WTC11 (cell line): Measurements from ENCODE around the gene PSENEN. TPM values are rescaled to one million over a fixed set of nuclear protein-coding genes. Genes with fewer than 3 reads are reported as not detected.

Experiments
- ATAC-seq: fragments of 200-7000 bp; cut with Tn5 transposase; 2 replicates; pipeline ENCODE4 v1.10.0; 2021; ENCODE audit warnings: mild to moderate bottlenecking, moderate library complexity
- CTCF ChIA-PET: fragments of 300-600 bp; sonication (Branson Sonifier 250); formaldehyde crosslinking; loops from one replicate; lab custom pipeline; 2021; ENCODE audit warnings: antibody characterized with exemption; lab: Charles Lee
- POLR2A ChIA-PET: fragments of 350-600 bp; sonication (Branson Sonifier 250); formaldehyde crosslinking; loops from one replicate; lab custom pipeline; 2021; ENCODE audit warnings: antibody characterized with exemption; lab: Charles Lee
- DNase-seq: peaks from one replicate; pipeline ENCODE4 v3.0.0; 2021; ENCODE audit warnings: low spot score
- H3K27ac Mint-ChIP-seq: 2 replicates; pipeline ENCODE4 v1.8.0; 2021; ENCODE audit warnings: mixed read lengths
- H3K27me3 Mint-ChIP-seq: 2 replicates; pipeline ENCODE4 v1.8.0; 2021; ENCODE audit warnings: low read depth, mild to moderate bottlenecking, moderate library complexity, mixed read lengths
- H3K36me3 Mint-ChIP-seq: 2 replicates; pipeline ENCODE4 v1.8.0; 2021; ENCODE audit warnings: mixed read lengths
- H3K4me1 Mint-ChIP-seq: 2 replicates; pipeline ENCODE4 v1.8.0; 2022; ENCODE audit warnings: mixed read lengths
- H3K4me3 Mint-ChIP-seq: 2 replicates; pipeline ENCODE4 v1.8.0; 2021; ENCODE audit warnings: mild to moderate bottlenecking, moderate library complexity, mixed read lengths
- H3K9me3 Mint-ChIP-seq: 2 replicates; pipeline ENCODE4 v1.8.0; 2021; ENCODE audit warnings: mixed read lengths
- ESRRA ChIP-seq: sonication (generic); formaldehyde crosslinking; IDR thresholded peaks from 2 replicates; pipeline ENCODE4 v1.8.1; 2022; ENCODE audit warnings: mild to moderate bottlenecking, missing genetic modification reagents, borderline replicate concordance
- NR1H2 ChIP-seq: sonication (generic); formaldehyde crosslinking; IDR thresholded peaks from 2 replicates; pipeline ENCODE4 v1.9.0; 2021; ENCODE audit warnings: mild to moderate bottlenecking, moderate library complexity, missing genetic modification reagents
- NR3C1 ChIP-seq: sonication (generic); formaldehyde crosslinking; conservative IDR thresholded peaks from 2 replicates; pipeline ENCODE4 v1.8.1; 2023; ENCODE audit warnings: low read depth, mild to moderate bottlenecking, missing genetic modification reagents
- PRRX2 ChIP-seq: fragments of 250-450 bp; sonication (Bioruptor Pico); IDR thresholded peaks from 2 replicates; pipeline ENCODE4 v1.8.0; 2021; ENCODE audit warnings: mild to moderate bottlenecking
- SMAD3 ChIP-seq: sonication (generic); formaldehyde crosslinking; IDR thresholded peaks from 2 replicates; pipeline ENCODE4 v1.8.0; 2022; ENCODE audit warnings: missing genetic modification reagents, mild to moderate bottlenecking, borderline replicate concordance
- TCF7 ChIP-seq: sonication (generic); formaldehyde crosslinking; IDR thresholded peaks from 2 replicates; pipeline ENCODE4 v1.8.0; 2022; ENCODE audit warnings: mild to moderate bottlenecking, low read depth, missing genetic modification reagents, moderate library complexity
- TEAD4 ChIP-seq: sonication (generic); formaldehyde crosslinking; IDR thresholded peaks from 2 replicates; pipeline ENCODE4 v1.8.0; 2022; ENCODE audit warnings: mild to moderate bottlenecking, missing genetic modification reagents
- ZNF232 ChIP-seq: sonication (generic); formaldehyde crosslinking; IDR thresholded peaks from 2 replicates; pipeline ENCODE4 v1.8.0; 2022; ENCODE audit warnings: mild to moderate bottlenecking, missing genetic modification reagents
- ZNF317 ChIP-seq: sonication (generic); formaldehyde crosslinking; IDR thresholded peaks from 2 replicates; pipeline ENCODE4 v1.8.1; 2023; ENCODE audit warnings: low read depth, mild to moderate bottlenecking, moderate library complexity, missing genetic modification reagents, borderline replicate concordance
- ZNF396 ChIP-seq: fragments of 250-450 bp; sonication (Bioruptor Pico); IDR thresholded peaks from 2 replicates; pipeline ENCODE4 v1.8.0; 2021; ENCODE audit warnings: mild to moderate bottlenecking, moderate library complexity, borderline replicate concordance
- total RNA-seq: library from RNA; stranded (reverse); gene quantifications from 3 replicates; pipeline ENCODE4 v1.2.3, GENCODE V29; 2021
- TF ChIP-seq, protein P1 (sequence below): sonication (generic); formaldehyde crosslinking; conservative IDR thresholded peaks from 2 replicates; pipeline ENCODE4 v1.8.1; 2023; ENCODE audit warnings: mild to moderate bottlenecking, low read depth, missing genetic modification reagents, moderate library complexity
- TF ChIP-seq, protein P2 (sequence below): sonication (generic); formaldehyde crosslinking; conservative IDR thresholded peaks from 2 replicates; pipeline ENCODE4 v1.8.1; 2022; ENCODE audit warnings: mild to moderate bottlenecking, missing genetic modification reagents
- TF ChIP-seq, protein P3 (sequence below): fragments of 250-450 bp; sonication (Bioruptor Pico); IDR thresholded peaks from 2 replicates; pipeline ENCODE4 v1.9.0; 2021; ENCODE audit warnings: mild to moderate bottlenecking
- TF ChIP-seq, protein P4 (sequence below): sonication (generic); formaldehyde crosslinking; IDR thresholded peaks from 2 replicates; pipeline ENCODE4 v1.8.1; 2022; ENCODE audit warnings: low read depth, missing genetic modification reagents, borderline replicate concordance
- TF ChIP-seq, protein P5 (sequence below): sonication (generic); formaldehyde crosslinking; IDR thresholded peaks from 2 replicates; pipeline ENCODE4 v1.8.0; 2022; ENCODE audit warnings: mild to moderate bottlenecking, missing genetic modification reagents
- TF ChIP-seq, protein P6 (sequence below): sonication (generic); formaldehyde crosslinking; IDR thresholded peaks from 2 replicates; pipeline ENCODE4 v1.8.1; 2023; ENCODE audit warnings: mild to moderate bottlenecking, missing genetic modification reagents, moderate library complexity

Gene PSENEN
- total RNA-seq, 1 experiment from 2014 or later: 80.3 TPM

DNA sequence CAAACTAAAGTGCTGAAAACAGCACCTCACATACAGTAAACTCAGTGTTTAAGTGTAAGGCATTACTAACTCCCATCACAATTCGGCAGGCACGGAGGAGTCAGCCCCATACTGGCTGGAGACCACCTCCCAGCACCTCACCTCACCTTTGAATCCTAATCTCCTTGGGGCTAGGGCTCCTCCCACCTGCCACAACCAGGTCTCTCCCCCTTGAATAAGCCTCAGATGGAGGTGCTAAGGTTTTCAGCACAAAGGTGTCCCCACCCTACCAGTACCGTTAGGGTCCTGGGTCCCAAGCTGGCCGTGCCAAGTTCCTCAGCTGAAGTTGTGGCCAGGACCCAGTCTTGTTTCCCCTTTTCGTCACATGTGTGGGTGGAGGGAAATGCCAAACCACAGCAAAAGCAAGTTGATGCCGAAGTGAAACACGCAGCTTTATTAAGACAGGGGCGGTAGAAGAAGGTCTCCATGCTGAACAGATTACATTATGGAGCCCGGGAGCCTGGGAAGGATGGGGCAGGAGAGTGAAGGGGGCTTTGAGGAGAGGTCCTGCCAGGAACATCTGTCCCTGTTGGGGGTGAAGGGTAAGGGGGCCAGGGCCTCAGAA, 3.2 kb upstream of the PSENEN start, which contains the start of gene IGFLR1 (continued):
- TF ChIP-seq, protein P1, sequence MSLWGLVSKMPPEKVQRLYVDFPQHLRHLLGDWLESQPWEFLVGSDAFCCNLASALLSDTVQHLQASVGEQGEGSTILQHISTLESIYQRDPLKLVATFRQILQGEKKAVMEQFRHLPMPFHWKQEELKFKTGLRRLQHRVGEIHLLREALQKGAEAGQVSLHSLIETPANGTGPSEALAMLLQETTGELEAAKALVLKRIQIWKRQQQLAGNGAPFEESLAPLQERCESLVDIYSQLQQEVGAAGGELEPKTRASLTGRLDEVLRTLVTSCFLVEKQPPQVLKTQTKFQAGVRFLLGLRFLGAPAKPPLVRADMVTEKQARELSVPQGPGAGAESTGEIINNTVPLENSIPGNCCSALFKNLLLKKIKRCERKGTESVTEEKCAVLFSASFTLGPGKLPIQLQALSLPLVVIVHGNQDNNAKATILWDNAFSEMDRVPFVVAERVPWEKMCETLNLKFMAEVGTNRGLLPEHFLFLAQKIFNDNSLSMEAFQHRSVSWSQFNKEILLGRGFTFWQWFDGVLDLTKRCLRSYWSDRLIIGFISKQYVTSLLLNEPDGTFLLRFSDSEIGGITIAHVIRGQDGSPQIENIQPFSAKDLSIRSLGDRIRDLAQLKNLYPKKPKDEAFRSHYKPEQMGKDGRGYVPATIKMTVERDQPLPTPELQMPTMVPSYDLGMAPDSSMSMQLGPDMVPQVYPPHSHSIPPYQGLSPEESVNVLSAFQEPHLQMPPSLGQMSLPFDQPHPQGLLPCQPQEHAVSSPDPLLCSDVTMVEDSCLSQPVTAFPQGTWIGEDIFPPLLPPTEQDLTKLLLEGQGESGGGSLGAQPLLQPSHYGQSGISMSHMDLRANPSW: no peak
- TF ChIP-seq SMAD3 (CRISPR knock-in tag): no peak

DNA sequence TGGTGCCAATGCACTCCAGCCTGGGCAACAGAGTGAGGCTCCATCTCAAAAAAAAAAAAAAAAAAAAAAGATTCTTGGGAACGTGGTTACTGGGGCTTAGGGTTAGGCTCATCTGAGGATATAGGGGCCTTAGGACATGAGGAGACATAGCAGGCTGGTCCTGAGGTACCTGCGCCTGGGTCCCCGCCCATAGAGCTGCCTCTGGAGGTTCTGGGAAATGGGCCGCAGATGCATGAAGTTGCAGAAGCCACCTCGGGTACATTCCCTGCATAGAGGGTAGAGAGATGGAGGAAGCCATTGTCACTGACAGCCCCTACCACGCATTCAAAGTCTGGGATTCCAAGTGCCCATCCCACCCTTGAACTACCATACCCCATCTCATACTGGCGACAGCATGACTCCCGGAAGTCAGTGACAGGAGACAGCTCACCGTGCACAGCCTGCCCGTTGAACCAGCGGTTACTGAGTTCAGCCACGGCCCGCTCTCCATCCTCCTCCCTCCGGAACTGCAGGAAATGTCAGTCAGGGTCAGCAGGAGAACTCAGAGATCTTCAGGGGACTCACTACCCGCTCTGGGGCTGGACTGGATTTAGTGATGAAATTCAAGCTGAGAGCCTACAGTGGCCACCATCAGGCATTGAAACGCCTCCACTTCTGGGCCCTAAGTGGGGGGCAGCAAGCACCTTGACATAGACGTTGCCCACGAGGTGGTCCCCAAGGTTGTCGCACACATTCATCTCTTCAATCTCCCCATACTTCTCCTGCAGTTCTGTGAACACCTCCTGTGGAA, 1.6 kb upstream of the PSENEN start:
- Mint-ChIP-seq H3K27ac (peak overlapping the region; percentile 99), H3K4me3 (peak overlapping the region; percentile 98), H3K27me3 (no peaks in the 10 kb centered on the region), H3K9me3 (no peaks in the 10 kb centered on the region), H3K36me3 (peaks cover 7% of the 10 kb centered on the region; the same call in 1 of the 2 replicates), H3K4me1 (peaks cover 24% of the 10 kb centered on the region)
- ATAC-seq (no peak), DNase-seq (no peak)
- TF ChIP-seq, protein P2, sequence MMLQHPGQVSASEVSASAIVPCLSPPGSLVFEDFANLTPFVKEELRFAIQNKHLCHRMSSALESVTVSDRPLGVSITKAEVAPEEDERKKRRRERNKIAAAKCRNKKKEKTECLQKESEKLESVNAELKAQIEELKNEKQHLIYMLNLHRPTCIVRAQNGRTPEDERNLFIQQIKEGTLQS (CRISPR knock-in tag): no peak
- TF ChIP-seq, protein P3, sequence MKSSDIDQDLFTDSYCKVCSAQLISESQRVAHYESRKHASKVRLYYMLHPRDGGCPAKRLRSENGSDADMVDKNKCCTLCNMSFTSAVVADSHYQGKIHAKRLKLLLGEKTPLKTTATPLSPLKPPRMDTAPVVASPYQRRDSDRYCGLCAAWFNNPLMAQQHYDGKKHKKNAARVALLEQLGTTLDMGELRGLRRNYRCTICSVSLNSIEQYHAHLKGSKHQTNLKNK (CRISPR knock-in tag): no peak
- TF ChIP-seq, protein P4, sequence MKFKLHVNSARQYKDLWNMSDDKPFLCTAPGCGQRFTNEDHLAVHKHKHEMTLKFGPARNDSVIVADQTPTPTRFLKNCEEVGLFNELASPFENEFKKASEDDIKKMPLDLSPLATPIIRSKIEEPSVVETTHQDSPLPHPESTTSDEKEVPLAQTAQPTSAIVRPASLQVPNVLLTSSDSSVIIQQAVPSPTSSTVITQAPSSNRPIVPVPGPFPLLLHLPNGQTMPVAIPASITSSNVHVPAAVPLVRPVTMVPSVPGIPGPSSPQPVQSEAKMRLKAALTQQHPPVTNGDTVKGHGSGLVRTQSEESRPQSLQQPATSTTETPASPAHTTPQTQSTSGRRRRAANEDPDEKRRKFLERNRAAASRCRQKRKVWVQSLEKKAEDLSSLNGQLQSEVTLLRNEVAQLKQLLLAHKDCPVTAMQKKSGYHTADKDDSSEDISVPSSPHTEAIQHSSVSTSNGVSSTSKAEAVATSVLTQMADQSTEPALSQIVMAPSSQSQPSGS (CRISPR knock-in tag): no peak
- no peak for TF ChIP-seq TEAD4
- TF ChIP-seq ESRRA (CRISPR knock-in tag): no peak
- TF ChIP-seq NR3C1 (CRISPR knock-in tag): no peak
- TF ChIP-seq ZNF317 (CRISPR knock-in tag): no peak
- TF ChIP-seq, protein P5, sequence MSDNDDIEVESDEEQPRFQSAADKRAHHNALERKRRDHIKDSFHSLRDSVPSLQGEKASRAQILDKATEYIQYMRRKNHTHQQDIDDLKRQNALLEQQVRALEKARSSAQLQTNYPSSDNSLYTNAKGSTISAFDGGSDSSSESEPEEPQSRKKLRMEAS: no peak
- no peak for TF ChIP-seq NR1H2 (CRISPR knock-in tag)
- TF ChIP-seq PRRX2: no peak
- TF ChIP-seq, protein P6, sequence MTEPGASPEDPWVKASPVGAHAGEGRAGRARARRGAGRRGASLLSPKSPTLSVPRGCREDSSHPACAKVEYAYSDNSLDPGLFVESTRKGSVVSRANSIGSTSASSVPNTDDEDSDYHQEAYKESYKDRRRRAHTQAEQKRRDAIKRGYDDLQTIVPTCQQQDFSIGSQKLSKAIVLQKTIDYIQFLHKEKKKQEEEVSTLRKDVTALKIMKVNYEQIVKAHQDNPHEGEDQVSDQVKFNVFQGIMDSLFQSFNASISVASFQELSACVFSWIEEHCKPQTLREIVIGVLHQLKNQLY: no peak
- no peak for TF ChIP-seq TCF7 (CRISPR knock-in tag)
- no peak for TF ChIP-seq ZNF396
- no peak for TF ChIP-seq ZNF232 (CRISPR knock-in tag)
- ChIA-PET POLR2A (interaction anchor here (0.7 to 1.5 kb wide), 3 partner anchors 24 to 685 kb away, joined by 3 to 5 read pairs (median 4); no protein-coding TSS in a partner anchor), CTCF (interaction anchor here (0.6 to 2.0 kb wide), 12 partner anchors 13 to 265 kb away, joined by 3 to 41 read pairs (median 5); partner anchors contain the start of genes HSPB6, PROSER3 and SYNE4)
